GM12865 (cell line): Measurements from ENCODE around the gene STRIP1.

Experiments used
- DNase-seq: peaks from one replicate; pipeline ENCODE4 v3.0.0; 2010; ENCODE audit warnings: low read depth
- H3K4me3 ChIP-seq: 2 replicates; pipeline ENCODE4 v1.5.1; 2011; ENCODE audit warnings: mild to moderate bottlenecking, low read depth, low read length, control low read depth
- CTCF ChIP-seq: IDR thresholded peaks from 2 replicates; pipeline ENCODE4 v1.5.1; 2011; ENCODE audit warnings: low read length, control low read depth, low read depth, inconsistent platforms; ENCODE audit not compliant: insufficient read depth; ENCODE audit errors: missing control alignments

The STRIP1 gene

GRCh38 chr1:110061341-110061740, 26.9 kb downstream of the STRIP1 start:
- TF ChIP-seq CTCF, result no peak
- no peak for DNase-seq
- no peak overlapping the region for H3K4me3 ChIP-seq

- TF ChIP-seq CTCF, result no peak
- H3K4me3 ChIP-seq, result no peak overlapping the region
- no peak for DNase-seq
Measured at GRCh38 chr1:110062612-110063011, 28.2 kb downstream of the STRIP1 start.

GRCh38 chr1:110063781-110064180, 29.4 kb downstream of the STRIP1 start:
- DNase-seq, result no peak
- H3K4me3 ChIP-seq, result no peak overlapping the region
- TF ChIP-seq CTCF, result no peak

GRCh38 chr1:110064576-110065337, 30.3 kb downstream of the STRIP1 start:
- no peak for TF ChIP-seq CTCF
- no peak overlapping the region for H3K4me3 ChIP-seq
- no peak for DNase-seq

- H3K4me3 ChIP-seq, result no peak overlapping the region
- TF ChIP-seq CTCF, result no peak
- DNase-seq, result no peak
Measured at GRCh38 chr1:110065841-110066240, 31.4 kb downstream of the STRIP1 start.

GRCh38 chr1:110067479-110067892, 33.1 kb downstream of the STRIP1 start:
- TF ChIP-seq CTCF, result no peak
- no peak overlapping the region for H3K4me3 ChIP-seq
- DNase-seq, result no peak
